Measurements from ENCODE around the gene NR2C2AP.

Gene NR2C2AP

GRCh38 chr19:19170053-19170872 lies 33.0 kb downstream of the NR2C2AP start, which contains the start of gene MEF2B:
Gene MEF2B, minus strand, starts transcription at chr19:19170263. Its CDS starts 19,528 bp downstream, at chr19:19150735.
- TF ChIP-seq EZH2 (IDR thresholded peaks at IDR 0.05) (no peak), FOXP2 (optimal IDR thresholded peaks at IDR 0.05; ENCODE audit: control extremely low read depth, extremely low read length, insufficient read depth) (no peak), POLR2AphosphoS5 (IDR thresholded peaks at IDR 0.05; ENCODE audit: borderline replicate concordance, low read depth, low read length) (no peak; the same call in 1 of the 2 replicates)
- DNase-seq (ENCODE audit: low read depth, low spot score), result no peak
- H3K9me3 ChIP-seq (ENCODE audit: low read depth, low read length), result no peaks in the 10 kb centered on the region
- peak within 1 kb of the TSS; percentile 69 for H3K4me3 ChIP-seq
- no peak within 1 kb of the TSS for H3K9ac ChIP-seq (ENCODE audit: insufficient read length)
- H3K27ac ChIP-seq, result no peak within 1 kb of the TSS
- no peaks in the 10 kb centered on the region for H3K36me3 ChIP-seq (ENCODE audit: insufficient read depth, low read length)

- TF ChIP-seq FOXP2 (optimal IDR thresholded peaks at IDR 0.05; ENCODE audit: control extremely low read depth, extremely low read length, insufficient read depth), result no peak
- TF ChIP-seq POLR2AphosphoS5 (IDR thresholded peaks at IDR 0.05; ENCODE audit: borderline replicate concordance, low read depth, low read length), result no peak
- no peak for TF ChIP-seq EZH2 (IDR thresholded peaks at IDR 0.05)
- H3K9me3 ChIP-seq (ENCODE audit: low read depth, low read length), result no peaks in the 10 kb centered on the region
- no peak overlapping the region for H3K27ac ChIP-seq
- no peak for DNase-seq (ENCODE audit: low read depth, low spot score)
- H3K4me3 ChIP-seq, result peak overlapping the region; percentile 69
- no peaks in the 10 kb centered on the region for H3K36me3 ChIP-seq (ENCODE audit: insufficient read depth, low read length)
- H3K9ac ChIP-seq (ENCODE audit: insufficient read length), result no peak overlapping the region
Observed at GRCh38 chr19:19169236-19170052, 33.8 kb downstream of the NR2C2AP start.

- H3K9ac ChIP-seq (ENCODE audit: insufficient read length), result no peak overlapping the region
Observed at GRCh38 chr19:19167612-19168011, 35.6 kb downstream of the NR2C2AP start.

GRCh38 chr19:19165396-19165795 lies 37.8 kb downstream of the NR2C2AP start:
- Histone ChIP-seq H3K4me3 (no peak overlapping the region), H3K9ac (ENCODE audit: insufficient read length) (no peak overlapping the region), H3K9me3 (ENCODE audit: low read depth, low read length) (no peaks in the 10 kb centered on the region), H3K27ac (no peak overlapping the region), H3K36me3 (ENCODE audit: insufficient read depth, low read length) (no peaks in the 10 kb centered on the region)
- DNase-seq (ENCODE audit: low read depth, low spot score), result no peak
- no peak for TF ChIP-seq EZH2 (IDR thresholded peaks at IDR 0.05)
- no peak for TF ChIP-seq POLR2AphosphoS5 (IDR thresholded peaks at IDR 0.05; ENCODE audit: borderline replicate concordance, low read depth, low read length)
- TF ChIP-seq FOXP2 (optimal IDR thresholded peaks at IDR 0.05; ENCODE audit: control extremely low read depth, extremely low read length, insufficient read depth), result no peak

More at GRCh38 chr19:19167612-19168011, 35.6 kb downstream of the NR2C2AP start:
- no peaks in the 10 kb centered on the region for H3K36me3 ChIP-seq (ENCODE audit: insufficient read depth, low read length)
- no peak for DNase-seq (ENCODE audit: low read depth, low spot score)
- H3K9me3 ChIP-seq (ENCODE audit: low read depth, low read length), result no peaks in the 10 kb centered on the region
- TF ChIP-seq FOXP2 (optimal IDR thresholded peaks at IDR 0.05; ENCODE audit: control extremely low read depth, extremely low read length, insufficient read depth), result no peak
- H3K4me3 ChIP-seq, result no peak overlapping the region
- H3K27ac ChIP-seq, result no peak overlapping the region

GRCh38 chr19:19162495-19162894 lies 40.7 kb downstream of the NR2C2AP start:
- H3K9ac ChIP-seq (ENCODE audit: insufficient read length), result no peak overlapping the region
- DNase-seq (ENCODE audit: low read depth, low spot score), result no peak
- TF ChIP-seq FOXP2 (optimal IDR thresholded peaks at IDR 0.05; ENCODE audit: control extremely low read depth, extremely low read length, insufficient read depth) (no peak), POLR2AphosphoS5 (IDR thresholded peaks at IDR 0.05; ENCODE audit: borderline replicate concordance, low read depth, low read length) (no peak), EZH2 (IDR thresholded peaks at IDR 0.05) (no peak)
- no peaks in the 10 kb centered on the region for H3K9me3 ChIP-seq (ENCODE audit: low read depth, low read length)
- H3K27ac ChIP-seq, result no peak overlapping the region
- H3K4me3 ChIP-seq, result no peak overlapping the region
- no peaks in the 10 kb centered on the region for H3K36me3 ChIP-seq (ENCODE audit: insufficient read depth, low read length)

GRCh38 chr19:19160461-19161035 lies 42.7 kb downstream of the NR2C2AP start:
- TF ChIP-seq POLR2AphosphoS5 (IDR thresholded peaks at IDR 0.05; ENCODE audit: borderline replicate concordance, low read depth, low read length), result no peak
- Histone ChIP-seq H3K9ac (ENCODE audit: insufficient read length) (no peak overlapping the region), H3K4me3 (no peak overlapping the region), H3K36me3 (ENCODE audit: insufficient read depth, low read length) (no peaks in the 10 kb centered on the region), H3K27ac (no peak overlapping the region), H3K9me3 (ENCODE audit: low read depth, low read length) (no peaks in the 10 kb centered on the region)
- DNase-seq (ENCODE audit: low read depth, low spot score), result no peak

GRCh38 chr19:19159534-19159933 lies 43.7 kb downstream of the NR2C2AP start:
- no peak overlapping the region for H3K4me3 ChIP-seq
- H3K9me3 ChIP-seq (ENCODE audit: low read depth, low read length), result no peaks in the 10 kb centered on the region
- DNase-seq (ENCODE audit: low read depth, low spot score), result no peak
- no peak overlapping the region for H3K27ac ChIP-seq
- H3K36me3 ChIP-seq (ENCODE audit: insufficient read depth, low read length), result no peaks in the 10 kb centered on the region
- TF ChIP-seq FOXP2 (optimal IDR thresholded peaks at IDR 0.05; ENCODE audit: control extremely low read depth, extremely low read length, insufficient read depth) (no peak), POLR2AphosphoS5 (IDR thresholded peaks at IDR 0.05; ENCODE audit: borderline replicate concordance, low read depth, low read length) (no peak), EZH2 (IDR thresholded peaks at IDR 0.05) (no peak)
- H3K9ac ChIP-seq (ENCODE audit: insufficient read length), result no peak overlapping the region

- H3K9me3 ChIP-seq (ENCODE audit: low read depth, low read length), result no peaks in the 10 kb centered on the region
- no peak for TF ChIP-seq EZH2 (IDR thresholded peaks at IDR 0.05)
- TF ChIP-seq FOXP2 (optimal IDR thresholded peaks at IDR 0.05; ENCODE audit: control extremely low read depth, extremely low read length, insufficient read depth), result no peak
- TF ChIP-seq POLR2AphosphoS5 (IDR thresholded peaks at IDR 0.05; ENCODE audit: borderline replicate concordance, low read depth, low read length), result no peak
- no peak for DNase-seq (ENCODE audit: low read depth, low spot score)
- H3K9ac ChIP-seq (ENCODE audit: insufficient read length), result no peak overlapping the region
- H3K36me3 ChIP-seq (ENCODE audit: insufficient read depth, low read length), result no peaks in the 10 kb centered on the region
- H3K27ac ChIP-seq, result no peak overlapping the region
- H3K4me3 ChIP-seq, result no peak overlapping the region
Observed at GRCh38 chr19:19157808-19158207, 45.4 kb downstream of the NR2C2AP start.

Measured in SK-N-MC (cell line).